ENCODE data around the gene CFAP20.

The CFAP20 gene

GRCh38 chr16:58118801-58119508 is 10.2 kb downstream of the CFAP20 start:
- Histone ChIP-seq H3K4me3 (ENCODE audit: low read length) (no peak overlapping the region), H3K9me3 (ENCODE audit: low read length) (peaks cover under 1% of the 10 kb centered on the region), H3K4me1 (ENCODE audit: insufficient read depth, low read length) (peaks cover 44% of the 10 kb centered on the region), H3K27me3 (ENCODE audit: insufficient read depth, low read length) (no peaks in the 10 kb centered on the region), H2AFZ (ENCODE audit: low read depth, low read length) (no peak overlapping the region), H3K36me3 (ENCODE audit: insufficient read depth, low read length) (peaks cover 28% of the 10 kb centered on the region)

DNA sequence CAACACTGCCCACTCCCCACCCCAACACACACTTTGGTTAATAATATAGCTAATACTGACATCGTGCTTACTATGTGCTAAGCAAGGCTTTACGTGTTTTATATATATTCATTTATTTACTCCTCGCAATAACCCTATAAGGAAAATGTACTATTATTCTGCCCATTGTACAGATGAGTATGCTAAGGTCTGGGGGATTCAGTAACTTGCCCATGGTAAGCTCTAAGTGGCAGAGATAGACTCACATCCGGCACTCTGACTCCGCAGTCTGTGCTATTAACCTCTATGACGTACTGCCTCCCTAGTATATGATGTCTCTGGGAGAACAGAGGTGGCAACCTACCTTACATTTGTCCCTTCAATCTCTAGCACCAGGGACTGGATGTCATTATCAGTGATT is 12.7 kb downstream of the CFAP20 start:
- H3K27me3 ChIP-seq (ENCODE audit: insufficient read depth, low read length), result no peaks in the 10 kb centered on the region
- H3K4me1 ChIP-seq (ENCODE audit: insufficient read depth, low read length), result peaks cover 29% of the 10 kb centered on the region
- no peak overlapping the region for H3K4me3 ChIP-seq (ENCODE audit: low read length)
- H3K9me3 ChIP-seq (ENCODE audit: low read length), result peaks cover 2% of the 10 kb centered on the region
- no peak overlapping the region for H2AFZ ChIP-seq (ENCODE audit: low read depth, low read length)
- H3K36me3 ChIP-seq (ENCODE audit: insufficient read depth, low read length), result peaks cover 43% of the 10 kb centered on the region

DNA sequence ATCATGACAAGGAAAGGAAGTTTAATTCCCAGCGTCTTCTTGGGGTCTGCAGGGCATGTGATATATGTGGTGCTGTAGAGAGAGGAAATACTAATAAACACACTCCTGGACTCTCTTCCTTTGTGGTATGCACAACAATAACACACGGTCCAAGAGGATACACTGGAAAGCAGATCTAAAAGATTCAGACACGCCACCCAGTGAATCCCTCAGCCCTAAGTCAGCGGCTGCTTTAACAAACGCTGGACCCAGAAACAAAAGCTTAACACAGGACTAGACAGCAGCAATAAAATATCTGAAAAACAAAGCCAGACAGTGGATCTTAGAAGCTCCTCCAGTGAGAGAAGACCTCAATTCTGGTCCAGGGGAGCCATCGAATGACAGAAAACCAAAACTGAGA is 13.1 kb downstream of the CFAP20 start:
- no peak overlapping the region for H3K4me3 ChIP-seq (ENCODE audit: low read length)
- H3K27me3 ChIP-seq (ENCODE audit: insufficient read depth, low read length), result no peaks in the 10 kb centered on the region
- H3K9me3 ChIP-seq (ENCODE audit: low read length), result peaks cover 2% of the 10 kb centered on the region
- peaks cover 27% of the 10 kb centered on the region for H3K4me1 ChIP-seq (ENCODE audit: insufficient read depth, low read length)
- H3K36me3 ChIP-seq (ENCODE audit: insufficient read depth, low read length), result peaks cover 43% of the 10 kb centered on the region
- H2AFZ ChIP-seq (ENCODE audit: low read depth, low read length), result no peak overlapping the region

DNA sequence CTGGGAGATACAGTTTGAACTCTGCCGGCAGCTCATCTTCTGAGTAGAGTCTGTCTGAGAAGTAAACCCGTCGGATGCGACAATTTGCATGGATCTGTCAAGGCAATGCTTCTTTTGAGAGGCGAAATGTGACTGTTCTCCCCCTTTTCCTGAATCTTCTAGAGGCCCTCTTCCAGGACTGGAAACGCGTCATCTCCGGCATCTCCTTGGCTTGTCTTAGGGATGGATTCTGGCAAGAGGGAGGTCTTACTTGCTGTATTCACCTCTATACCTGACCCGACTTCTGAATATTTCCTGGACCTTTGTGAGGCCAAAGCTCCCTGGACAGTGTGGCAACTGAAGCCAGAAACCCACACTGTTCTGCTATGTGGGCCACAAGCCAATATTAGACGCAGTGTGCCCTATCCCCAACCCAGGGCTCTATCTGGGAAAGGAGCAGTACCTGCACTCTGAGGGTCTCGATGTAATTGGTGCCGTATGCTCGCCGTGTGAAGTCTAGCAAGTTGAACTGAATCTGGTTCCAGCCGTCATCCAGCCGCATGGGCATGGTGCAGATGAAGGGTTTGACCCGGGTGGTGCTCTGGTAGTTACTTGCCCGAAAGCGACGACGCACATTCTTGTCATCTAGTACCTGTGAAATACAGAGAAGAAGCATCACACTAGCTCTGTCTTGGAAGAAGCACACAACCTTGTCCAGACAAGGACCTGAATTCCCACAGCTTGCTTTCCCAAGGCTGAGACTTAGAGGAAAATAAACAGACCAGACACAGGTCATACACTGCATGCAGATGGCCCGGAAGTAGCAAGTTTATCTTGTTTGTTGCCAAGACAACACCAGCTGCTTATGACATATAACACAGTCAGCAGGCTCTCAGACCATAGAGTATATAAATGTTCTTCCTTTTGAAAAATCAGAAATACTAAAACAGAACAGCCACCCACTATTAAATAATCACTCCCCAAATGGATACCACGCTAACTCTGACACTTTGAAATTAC is 14.1 kb downstream of the CFAP20 start:
- Histone ChIP-seq H3K4me3 (ENCODE audit: low read length) (no peak overlapping the region), H3K36me3 (ENCODE audit: insufficient read depth, low read length) (peaks cover 43% of the 10 kb centered on the region), H2AFZ (ENCODE audit: low read depth, low read length) (no peak overlapping the region), H3K27me3 (ENCODE audit: insufficient read depth, low read length) (no peaks in the 10 kb centered on the region), H3K4me1 (ENCODE audit: insufficient read depth, low read length) (peaks cover 26% of the 10 kb centered on the region), H3K9me3 (ENCODE audit: low read length) (peaks cover 2% of the 10 kb centered on the region)

DNA sequence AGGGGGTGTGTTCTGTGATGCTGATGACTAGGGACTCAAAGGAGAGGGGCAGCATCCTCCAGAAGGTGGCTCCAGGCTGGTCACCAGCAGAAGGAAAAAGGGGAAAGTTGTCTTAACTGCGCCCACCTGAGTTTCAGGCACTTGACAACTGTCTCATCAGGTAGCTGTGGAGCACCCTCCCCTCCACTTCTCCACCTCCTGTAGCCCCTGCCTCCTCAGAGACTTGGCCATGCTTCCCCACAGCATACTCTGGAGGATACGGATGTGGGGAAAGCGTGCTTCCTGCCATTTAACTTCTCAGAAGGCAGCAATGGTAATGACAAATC is 17.9 kb downstream of the CFAP20 start:
- peaks cover 35% of the 10 kb centered on the region for H3K36me3 ChIP-seq (ENCODE audit: insufficient read depth, low read length)
- no peak overlapping the region for H3K4me3 ChIP-seq (ENCODE audit: low read length)
- peaks cover 2% of the 10 kb centered on the region for H3K9me3 ChIP-seq (ENCODE audit: low read length)
- peaks cover 20% of the 10 kb centered on the region for H3K4me1 ChIP-seq (ENCODE audit: insufficient read depth, low read length)
- no peaks in the 10 kb centered on the region for H3K27me3 ChIP-seq (ENCODE audit: insufficient read depth, low read length)
- H2AFZ ChIP-seq (ENCODE audit: low read depth, low read length), result no peak overlapping the region

GRCh38 chr16:58110571-58111301 is 18.4 kb downstream of the CFAP20 start:
- Histone ChIP-seq H2AFZ (ENCODE audit: low read depth, low read length) (no peak overlapping the region), H3K27me3 (ENCODE audit: insufficient read depth, low read length) (no peaks in the 10 kb centered on the region), H3K4me1 (ENCODE audit: insufficient read depth, low read length) (peaks cover 20% of the 10 kb centered on the region)

GRCh38 chr16:58109881-58110280 is 19.3 kb downstream of the CFAP20 start:
- peaks cover 24% of the 10 kb centered on the region for H3K4me1 ChIP-seq (ENCODE audit: insufficient read depth, low read length)
- H3K9me3 ChIP-seq (ENCODE audit: low read length), result peaks cover 2% of the 10 kb centered on the region
- H3K4me3 ChIP-seq (ENCODE audit: low read length), result no peak overlapping the region
- H2AFZ ChIP-seq (ENCODE audit: low read depth, low read length), result no peak overlapping the region
- peaks cover 21% of the 10 kb centered on the region for H3K36me3 ChIP-seq (ENCODE audit: insufficient read depth, low read length)
- H3K27me3 ChIP-seq (ENCODE audit: insufficient read depth, low read length), result no peaks in the 10 kb centered on the region

More at GRCh38 chr16:58110571-58111301, 18.4 kb downstream of the CFAP20 start:
- peaks cover 30% of the 10 kb centered on the region for H3K36me3 ChIP-seq (ENCODE audit: insufficient read depth, low read length)
- H3K4me3 ChIP-seq (ENCODE audit: low read length), result no peak overlapping the region
- H3K9me3 ChIP-seq (ENCODE audit: low read length), result peaks cover 2% of the 10 kb centered on the region

DNA sequence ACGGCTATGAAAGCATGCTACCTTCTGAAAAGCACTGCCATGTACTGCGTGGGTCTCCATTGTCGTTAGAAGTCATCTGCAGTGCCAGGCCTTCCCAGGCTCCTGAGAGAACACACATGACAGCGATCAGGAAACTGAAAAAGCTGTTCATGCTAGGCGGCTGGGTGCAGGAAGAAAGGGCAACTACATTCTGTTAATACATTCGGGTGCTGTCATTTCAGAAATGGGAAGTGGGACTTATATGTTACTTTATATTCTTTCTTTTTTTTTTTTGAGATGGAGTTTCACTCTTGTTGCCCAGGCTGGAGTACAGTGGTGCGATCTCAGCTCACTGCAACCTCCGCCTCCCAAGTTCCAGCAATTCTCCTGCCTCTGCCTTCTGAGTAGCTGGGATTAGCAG is 19.9 kb downstream of the CFAP20 start:
- no peak overlapping the region for H2AFZ ChIP-seq (ENCODE audit: low read depth, low read length)
- H3K36me3 ChIP-seq (ENCODE audit: insufficient read depth, low read length), result peaks cover 16% of the 10 kb centered on the region
- peaks cover 24% of the 10 kb centered on the region for H3K4me1 ChIP-seq (ENCODE audit: insufficient read depth, low read length)
- peaks cover 2% of the 10 kb centered on the region for H3K9me3 ChIP-seq (ENCODE audit: low read length)
- no peak overlapping the region for H3K4me3 ChIP-seq (ENCODE audit: low read length)
- H3K27me3 ChIP-seq (ENCODE audit: insufficient read depth, low read length), result no peaks in the 10 kb centered on the region

DNA sequence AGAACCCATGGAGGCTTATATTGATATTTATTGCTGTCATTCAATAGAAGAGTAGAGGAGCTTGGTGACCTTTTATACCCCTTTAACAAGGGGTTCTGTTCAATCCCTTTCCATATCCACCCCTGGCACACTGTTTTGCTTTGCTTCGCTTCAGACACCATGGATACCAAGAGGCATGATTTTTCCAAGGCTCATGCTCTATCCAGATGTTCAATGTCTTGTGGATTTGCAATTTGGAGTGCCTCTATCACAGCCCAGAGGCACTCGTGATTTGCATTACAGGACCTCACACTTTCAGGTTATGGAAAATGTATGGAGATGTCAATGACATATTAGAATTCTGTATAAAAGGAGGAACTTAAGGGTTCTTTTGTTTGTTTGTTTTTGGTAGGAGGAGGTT is 21.5 kb downstream of the CFAP20 start:
- Histone ChIP-seq H2AFZ (ENCODE audit: low read depth, low read length) (no peak overlapping the region), H3K9me3 (ENCODE audit: low read length) (no peaks in the 10 kb centered on the region), H3K27me3 (ENCODE audit: insufficient read depth, low read length) (no peaks in the 10 kb centered on the region), H3K36me3 (ENCODE audit: insufficient read depth, low read length) (peaks cover 2% of the 10 kb centered on the region), H3K4me3 (ENCODE audit: low read length) (no peak overlapping the region), H3K4me1 (ENCODE audit: insufficient read depth, low read length) (peaks cover 32% of the 10 kb centered on the region)

DNA sequence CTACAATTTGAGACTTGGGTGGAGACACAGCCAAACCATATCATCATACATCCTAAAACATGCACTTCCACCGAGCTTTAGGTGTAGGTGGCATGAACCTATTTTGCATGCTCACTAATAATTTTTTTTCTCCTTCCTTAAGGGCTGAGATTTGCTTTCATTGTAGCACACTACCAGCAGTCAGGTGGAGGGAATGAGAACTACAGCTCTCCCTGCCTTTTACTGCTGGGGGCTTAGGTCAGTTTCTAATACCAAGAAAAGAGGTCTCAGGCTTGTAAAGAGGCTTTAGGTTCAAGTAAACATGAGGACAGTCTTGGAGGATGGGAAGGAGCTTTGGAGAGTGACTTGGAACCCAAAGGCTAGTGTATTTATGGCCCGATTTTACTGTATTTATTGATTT is 22.0 kb downstream of the CFAP20 start:
- Histone ChIP-seq H3K9me3 (ENCODE audit: low read length) (no peaks in the 10 kb centered on the region), H3K27me3 (ENCODE audit: insufficient read depth, low read length) (no peaks in the 10 kb centered on the region), H3K4me3 (ENCODE audit: low read length) (no peak overlapping the region), H2AFZ (ENCODE audit: low read depth, low read length) (no peak overlapping the region), H3K4me1 (ENCODE audit: insufficient read depth, low read length) (peaks cover 35% of the 10 kb centered on the region), H3K36me3 (ENCODE audit: insufficient read depth, low read length) (no peaks in the 10 kb centered on the region)

- Histone ChIP-seq H3K4me1 (ENCODE audit: insufficient read depth, low read length) (peaks cover 28% of the 10 kb centered on the region), H2AFZ (ENCODE audit: low read depth, low read length) (no peak overlapping the region), H3K4me3 (ENCODE audit: low read length) (no peak overlapping the region), H3K27me3 (ENCODE audit: insufficient read depth, low read length) (no peaks in the 10 kb centered on the region), H3K36me3 (ENCODE audit: insufficient read depth, low read length) (no peaks in the 10 kb centered on the region), H3K9me3 (ENCODE audit: low read length) (no peaks in the 10 kb centered on the region)
Measured at GRCh38 chr16:58105631-58106030, 23.6 kb downstream of the CFAP20 start.

DNA sequence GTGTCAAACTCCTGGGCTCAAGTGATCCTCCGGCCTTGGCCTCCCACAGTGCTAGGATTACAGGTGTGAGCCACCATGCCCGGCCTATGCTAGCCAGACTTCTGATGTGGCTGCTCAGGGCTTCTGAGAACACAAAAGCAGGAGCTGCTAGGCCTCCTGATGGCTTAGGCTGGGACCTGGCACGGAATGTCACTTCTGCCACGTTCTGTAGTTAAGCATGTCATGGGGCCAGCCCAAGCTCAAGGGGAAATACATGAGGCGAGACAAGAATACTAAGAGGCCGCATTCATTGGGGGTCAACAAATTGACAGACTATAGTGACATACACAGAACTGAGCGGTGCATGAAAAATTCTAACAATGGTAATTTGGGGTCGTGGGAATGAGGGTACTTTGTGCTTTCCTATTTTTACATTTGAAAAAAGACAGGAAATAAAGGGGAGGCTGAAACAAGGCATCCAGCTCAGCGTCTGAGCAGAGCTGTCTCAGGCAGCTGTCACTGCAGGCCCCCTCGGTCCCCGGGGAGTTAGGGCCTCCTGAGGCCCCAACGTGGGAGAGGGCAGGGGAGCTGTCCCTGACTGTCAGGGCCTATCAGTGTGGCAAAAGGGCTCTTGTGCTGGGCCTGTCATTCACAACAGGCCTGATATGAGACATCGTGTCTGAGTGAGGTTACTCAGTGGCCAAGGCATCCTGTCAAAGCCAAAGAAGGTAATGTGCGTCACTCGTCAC is 26.4 kb downstream of the CFAP20 start:
- Histone ChIP-seq H2AFZ (ENCODE audit: low read depth, low read length) (no peak overlapping the region), H3K4me3 (ENCODE audit: low read length) (no peak overlapping the region), H3K27me3 (ENCODE audit: insufficient read depth, low read length) (no peaks in the 10 kb centered on the region)

More for the DNA sequence above, 26.4 kb downstream of the CFAP20 start:
- Histone ChIP-seq H3K36me3 (ENCODE audit: insufficient read depth, low read length) (no peaks in the 10 kb centered on the region), H3K4me1 (ENCODE audit: insufficient read depth, low read length) (peaks cover 34% of the 10 kb centered on the region), H3K9me3 (ENCODE audit: low read length) (no peaks in the 10 kb centered on the region)
